Measurements from ENCODE around the gene TMEM170B. TPM values are rescaled to one million over a fixed set of nuclear protein-coding genes. Genes with fewer than 3 reads are reported as not detected.

The TMEM170B gene
- total and polyA plus RNA-seq, 9 of the 15 experiments (the other 6 are each of a cell fraction or from before 2014, with no cell fraction given), result 0.03 to 0.11 (median 0.07) TPM

DNA sequence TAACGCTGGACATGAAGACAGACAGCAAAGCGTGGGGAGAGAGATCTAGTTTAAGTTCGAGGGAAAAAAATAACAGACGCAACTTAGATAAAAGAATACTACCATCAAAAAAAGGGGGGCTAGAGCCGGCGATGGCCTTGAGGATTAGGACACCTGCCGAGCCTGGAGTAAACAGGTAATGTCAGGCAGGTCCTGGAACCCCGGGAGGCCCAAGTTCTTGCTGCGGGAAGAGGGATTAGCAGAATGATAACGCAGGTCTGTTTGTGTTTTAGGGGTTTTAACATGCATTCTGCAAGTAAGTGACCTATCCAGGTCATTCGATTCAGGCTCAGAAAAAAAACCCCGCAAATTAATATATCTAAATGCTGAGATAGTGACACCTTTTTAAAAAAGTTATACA is 754 bp upstream of the TMEM170B start (continued):
- TF ChIP-seq, protein P1, sequence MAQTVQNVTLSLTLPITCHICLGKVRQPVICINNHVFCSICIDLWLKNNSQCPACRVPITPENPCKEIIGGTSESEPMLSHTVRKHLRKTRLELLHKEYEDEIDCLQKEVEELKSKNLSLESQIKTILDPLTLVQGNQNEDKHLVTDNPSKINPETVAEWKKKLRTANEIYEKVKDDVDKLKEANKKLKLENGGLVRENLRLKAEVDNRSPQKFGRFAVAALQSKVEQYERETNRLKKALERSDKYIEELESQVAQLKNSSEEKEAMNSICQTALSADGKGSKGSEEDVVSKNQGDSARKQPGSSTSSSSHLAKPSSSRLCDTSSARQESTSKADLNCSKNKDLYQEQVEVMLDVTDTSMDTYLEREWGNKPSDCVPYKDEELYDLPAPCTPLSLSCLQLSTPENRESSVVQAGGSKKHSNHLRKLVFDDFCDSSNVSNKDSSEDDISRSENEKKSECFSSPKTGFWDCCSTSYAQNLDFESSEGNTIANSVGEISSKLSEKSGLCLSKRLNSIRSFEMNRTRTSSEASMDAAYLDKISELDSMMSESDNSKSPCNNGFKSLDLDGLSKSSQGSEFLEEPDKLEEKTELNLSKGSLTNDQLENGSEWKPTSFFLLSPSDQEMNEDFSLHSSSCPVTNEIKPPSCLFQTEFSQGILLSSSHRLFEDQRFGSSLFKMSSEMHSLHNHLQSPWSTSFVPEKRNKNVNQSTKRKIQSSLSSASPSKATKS (CRISPR knock-in tag; IDR thresholded peaks at IDR 0.05), result no peak
- TF ChIP-seq ZBTB17 (CRISPR knock-in tag; IDR thresholded peaks at IDR 0.05), result no peak
- TF ChIP-seq, protein P2, sequence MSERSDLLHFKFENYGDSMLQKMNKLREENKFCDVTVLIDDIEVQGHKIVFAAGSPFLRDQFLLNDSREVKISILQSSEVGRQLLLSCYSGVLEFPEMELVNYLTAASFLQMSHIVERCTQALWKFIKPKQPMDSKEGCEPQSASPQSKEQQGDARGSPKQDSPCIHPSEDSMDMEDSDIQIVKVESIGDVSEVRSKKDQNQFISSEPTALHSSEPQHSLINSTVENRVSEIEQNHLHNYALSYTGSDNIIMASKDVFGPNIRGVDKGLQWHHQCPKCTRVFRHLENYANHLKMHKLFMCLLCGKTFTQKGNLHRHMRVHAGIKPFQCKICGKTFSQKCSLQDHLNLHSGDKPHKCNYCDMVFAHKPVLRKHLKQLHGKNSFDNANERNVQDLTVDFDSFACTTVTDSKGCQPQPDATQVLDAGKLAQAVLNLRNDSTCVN (CRISPR knock-in tag; IDR thresholded peaks at IDR 0.05), result no peak
- no peak for TF ChIP-seq SUPT5H (IDR thresholded peaks at IDR 0.05)
- no peak for TF ChIP-seq FOXM1 (IDR thresholded peaks at IDR 0.05; ENCODE audit: low read depth)
- no peak for TF ChIP-seq FOXM1 (CRISPR knock-in tag; IDR thresholded peaks at IDR 0.05; ENCODE audit: low read depth)
- TF ChIP-seq, protein P3, sequence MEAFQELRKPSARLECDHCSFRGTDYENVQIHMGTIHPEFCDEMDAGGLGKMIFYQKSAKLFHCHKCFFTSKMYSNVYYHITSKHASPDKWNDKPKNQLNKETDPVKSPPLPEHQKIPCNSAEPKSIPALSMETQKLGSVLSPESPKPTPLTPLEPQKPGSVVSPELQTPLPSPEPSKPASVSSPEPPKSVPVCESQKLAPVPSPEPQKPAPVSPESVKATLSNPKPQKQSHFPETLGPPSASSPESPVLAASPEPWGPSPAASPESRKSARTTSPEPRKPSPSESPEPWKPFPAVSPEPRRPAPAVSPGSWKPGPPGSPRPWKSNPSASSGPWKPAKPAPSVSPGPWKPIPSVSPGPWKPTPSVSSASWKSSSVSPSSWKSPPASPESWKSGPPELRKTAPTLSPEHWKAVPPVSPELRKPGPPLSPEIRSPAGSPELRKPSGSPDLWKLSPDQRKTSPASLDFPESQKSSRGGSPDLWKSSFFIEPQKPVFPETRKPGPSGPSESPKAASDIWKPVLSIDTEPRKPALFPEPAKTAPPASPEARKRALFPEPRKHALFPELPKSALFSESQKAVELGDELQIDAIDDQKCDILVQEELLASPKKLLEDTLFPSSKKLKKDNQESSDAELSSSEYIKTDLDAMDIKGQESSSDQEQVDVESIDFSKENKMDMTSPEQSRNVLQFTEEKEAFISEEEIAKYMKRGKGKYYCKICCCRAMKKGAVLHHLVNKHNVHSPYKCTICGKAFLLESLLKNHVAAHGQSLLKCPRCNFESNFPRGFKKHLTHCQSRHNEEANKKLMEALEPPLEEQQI (IDR thresholded peaks at IDR 0.05), result no peak
- TF ChIP-seq HDAC6 (IDR thresholded peaks at IDR 0.05; ENCODE audit: low read depth, low read length), result no peak
- TF ChIP-seq KLF1 (tag; IDR thresholded peaks at IDR 0.05), result no peak

All from K562 (cell line).